PC-3 (cell line): ENCODE results near the gene MAEA.
"Not testable (repeated sequence)": the region's sequence is repeated elsewhere in the genome, so short reads cannot be mapped to it uniquely, and the experiment has no call there.

Experiments
- EZH2 ChIP-seq: fragments of 300-600 bp; sonication (generic); IDR thresholded peaks from one replicate; pipeline ENCODE4 v1.6.1; 2017; ENCODE audit warnings: antibody characterized with exemption, mild to moderate bottlenecking, low read length; ENCODE audit not compliant: unreplicated experiment
- EZH2phosphoT487 ChIP-seq: fragments of 300-600 bp; sonication (generic); IDR thresholded peaks from 2 replicates; pipeline ENCODE4 v1.6.1; 2018; ENCODE audit warnings: mild to moderate bottlenecking, antibody characterized with exemption, low read length, borderline replicate concordance
- TF ChIP-seq, protein P1 (sequence below): fragments of 300-600 bp; sonication (generic); conservative IDR thresholded peaks from 2 replicates; pipeline ENCODE4 v1.5.1; 2017; ENCODE audit warnings: antibody characterized with exemption, low read depth, mild to moderate bottlenecking, low read length

DNA sequence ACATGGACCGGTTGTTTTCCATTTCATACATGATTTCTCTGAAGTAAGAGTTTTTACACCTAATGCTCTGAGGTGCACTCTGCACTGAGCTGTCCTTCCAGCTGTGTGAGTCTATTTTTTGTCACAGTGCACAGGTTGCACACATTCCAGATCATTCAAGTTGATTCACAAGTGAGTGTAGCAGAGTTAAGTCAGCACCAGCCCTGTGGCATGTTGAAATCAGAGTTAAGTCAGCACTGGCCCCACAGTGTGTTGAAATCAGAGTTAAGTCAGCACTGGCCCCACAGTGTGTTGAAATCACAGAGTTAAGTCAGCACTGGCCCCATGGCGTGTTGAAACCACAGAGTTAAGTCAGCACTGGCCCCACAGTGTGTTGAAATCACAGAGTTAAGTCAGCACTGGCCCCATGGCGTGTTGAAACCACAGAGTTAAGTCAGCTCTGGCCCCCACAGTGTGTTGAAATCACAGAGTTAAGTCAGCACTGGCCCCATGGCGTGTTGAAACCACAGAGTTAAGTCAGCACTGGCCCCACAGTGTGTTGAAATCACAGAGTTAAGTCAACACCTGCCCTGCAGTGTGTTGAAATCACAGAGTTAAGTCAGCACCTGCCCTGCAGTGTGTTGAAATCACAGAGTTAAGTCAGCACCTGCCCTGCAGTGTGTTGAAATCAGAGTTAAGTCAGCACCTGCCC, 45.6 kb downstream of the MAEA start:
- TF ChIP-seq, protein P1, sequence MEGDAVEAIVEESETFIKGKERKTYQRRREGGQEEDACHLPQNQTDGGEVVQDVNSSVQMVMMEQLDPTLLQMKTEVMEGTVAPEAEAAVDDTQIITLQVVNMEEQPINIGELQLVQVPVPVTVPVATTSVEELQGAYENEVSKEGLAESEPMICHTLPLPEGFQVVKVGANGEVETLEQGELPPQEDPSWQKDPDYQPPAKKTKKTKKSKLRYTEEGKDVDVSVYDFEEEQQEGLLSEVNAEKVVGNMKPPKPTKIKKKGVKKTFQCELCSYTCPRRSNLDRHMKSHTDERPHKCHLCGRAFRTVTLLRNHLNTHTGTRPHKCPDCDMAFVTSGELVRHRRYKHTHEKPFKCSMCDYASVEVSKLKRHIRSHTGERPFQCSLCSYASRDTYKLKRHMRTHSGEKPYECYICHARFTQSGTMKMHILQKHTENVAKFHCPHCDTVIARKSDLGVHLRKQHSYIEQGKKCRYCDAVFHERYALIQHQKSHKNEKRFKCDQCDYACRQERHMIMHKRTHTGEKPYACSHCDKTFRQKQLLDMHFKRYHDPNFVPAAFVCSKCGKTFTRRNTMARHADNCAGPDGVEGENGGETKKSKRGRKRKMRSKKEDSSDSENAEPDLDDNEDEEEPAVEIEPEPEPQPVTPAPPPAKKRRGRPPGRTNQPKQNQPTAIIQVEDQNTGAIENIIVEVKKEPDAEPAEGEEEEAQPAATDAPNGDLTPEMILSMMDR: not testable (repeated sequence)
- not testable (repeated sequence) for TF ChIP-seq EZH2phosphoT487, EZH2
